B cell (primary cell): Measurements from ENCODE around the gene PLCB4.

Source experiments
- CTCF ChIP-seq: fragments of 200-600 bp; IDR thresholded peaks from one replicate; pipeline ENCODE4 v1.8.0; 2022; ENCODE audit warnings: antibody characterized with exemption, mild to moderate bottlenecking
- EZH2 ChIP-seq: IDR thresholded peaks from 2 replicates; pipeline ENCODE4 v1.6.1; 2012; ENCODE audit warnings: borderline replicate concordance, low read depth, mild to moderate bottlenecking, moderate library complexity, low read length; ENCODE audit not compliant: insufficient read depth, poor library complexity, severe bottlenecking

GRCh38 chr20:9202420-9203080 is 133.7 kb downstream of the PLCB4 start:
- TF ChIP-seq CTCF (no peak), EZH2 (no peak)
